GM23338 (cell line): ENCODE measurements around the gene AKAP1. TPM values are rescaled to one million over a fixed set of nuclear protein-coding genes. Genes with fewer than 3 reads are reported as not detected.

Experiments
- ATAC-seq: fragments of 200-7000 bp; cut with Tn5 transposase; 3 replicates; pipeline ENCODE4 v1.9.1; 2020
- DNase-seq: peaks from one replicate; pipeline ENCODE4 v3.0.0-alpha.2; 2015; ENCODE audit warnings: low spot score
- H2AFZ ChIP-seq: fragments of 200-600 bp; sonication (generic); 2 replicates; pipeline ENCODE4 v1.8.0; 2016; ENCODE audit warnings: antibody characterized with exemption, mild to moderate bottlenecking, moderate library complexity
- H3F3A ChIP-seq: fragments of 200-600 bp; sonication (generic); replicated peaks from 2 replicates; pipeline ENCODE4 v1.8.0; 2017; ENCODE audit warnings: antibody characterized with exemption, mixed run types, low read depth
- H3K27ac ChIP-seq: fragments of 200-600 bp; sonication (generic); 2 replicates; pipeline ENCODE4 v1.6.1; 2016; ENCODE audit warnings: low read depth
- H3K27me3 ChIP-seq: fragments of 200-600 bp; sonication (generic); 2 replicates; pipeline ENCODE4 v1.8.0; 2016; ENCODE audit warnings: mild to moderate bottlenecking, mixed run types, moderate library complexity; ENCODE audit not compliant: insufficient read depth
- H3K36me3 ChIP-seq: fragments of 200-600 bp; sonication (generic); 2 replicates; pipeline ENCODE4 v1.8.0; 2016; ENCODE audit warnings: mild to moderate bottlenecking; ENCODE audit not compliant: insufficient read depth
- H3K4me1 ChIP-seq: fragments of 200-600 bp; sonication (generic); 2 replicates; pipeline ENCODE4 v1.8.0; 2016; ENCODE audit warnings: mild to moderate bottlenecking, moderate library complexity; ENCODE audit not compliant: insufficient read depth
- H3K4me2 ChIP-seq: fragments of 200-600 bp; sonication (generic); 2 replicates; pipeline ENCODE4 v1.7.1; 2017; ENCODE audit warnings: mixed run types
- H3K4me3 ChIP-seq: fragments of 200-600 bp; sonication (generic); 2 replicates; pipeline ENCODE4 v1.6.1; 2016; ENCODE audit warnings: mixed run types
- H3K79me2 ChIP-seq: fragments of 200-600 bp; sonication (generic); replicated peaks from 2 replicates; pipeline ENCODE4 v1.8.0; 2017; ENCODE audit warnings: mild to moderate bottlenecking; ENCODE audit not compliant: insufficient read depth
- H3K9me2 ChIP-seq: fragments of 200-600 bp; sonication (generic); 2 replicates; pipeline ENCODE4 v1.8.0; 2017; ENCODE audit not compliant: insufficient read depth
- H4K20me1 ChIP-seq: fragments of 200-600 bp; sonication (generic); replicated peaks from 2 replicates; pipeline ENCODE4 v1.8.0; 2017; ENCODE audit warnings: mild to moderate bottlenecking; ENCODE audit not compliant: insufficient read depth
- H3K27ac Mint-ChIP-seq: 2 replicates; pipeline ENCODE4 v1.8.0; 2020; ENCODE audit warnings: inconsistent platforms, mild to moderate bottlenecking, moderate library complexity, mixed read lengths
- H3K27me3 Mint-ChIP-seq: 3 replicates; pipeline ENCODE4 v1.8.0; 2022; ENCODE audit warnings: low read depth, mild to moderate bottlenecking, moderate library complexity, mixed read lengths, inconsistent platforms; ENCODE audit not compliant: insufficient read depth, poor library complexity
- H3K36me3 Mint-ChIP-seq: 3 replicates; pipeline ENCODE4 v1.8.0; 2021; ENCODE audit warnings: low read depth, mild to moderate bottlenecking, inconsistent platforms, moderate library complexity, mixed read lengths
- H3K4me1 Mint-ChIP-seq: 3 replicates; pipeline ENCODE4 v1.8.0; 2020; ENCODE audit warnings: mild to moderate bottlenecking, inconsistent platforms, mixed read lengths
- H3K4me3 Mint-ChIP-seq: 3 replicates; pipeline ENCODE4 v1.8.0; 2021; ENCODE audit warnings: moderate library complexity, mild to moderate bottlenecking, inconsistent platforms, mixed read lengths
- H3K9me3 Mint-ChIP-seq: 3 replicates; pipeline ENCODE4 v1.8.0; 2020; ENCODE audit warnings: moderate library complexity, mild to moderate bottlenecking, inconsistent platforms, mixed read lengths
- CREB1 ChIP-seq: fragments of 250-450 bp; sonication (Bioruptor Pico); IDR thresholded peaks from 2 replicates; pipeline ENCODE4 v1.5.0; 2020; ENCODE audit warnings: low read depth, mild to moderate bottlenecking, moderate library complexity
- EZH2 ChIP-seq: fragments of 200-600 bp; sonication (generic); IDR thresholded peaks from one replicate; pipeline ENCODE4 v1.8.0; 2017; ENCODE audit warnings: antibody characterized with exemption, mild to moderate bottlenecking, low read depth; ENCODE audit not compliant: unreplicated experiment
- EZH2phosphoT487 ChIP-seq: fragments of 200-600 bp; sonication (generic); IDR thresholded peaks from one replicate; pipeline ENCODE4 v1.8.1; 2018; ENCODE audit warnings: antibody characterized with exemption; ENCODE audit not compliant: unreplicated experiment
- JUNB ChIP-seq: IDR thresholded peaks from one replicate; pipeline ENCODE4 v1.6.1; 2016; ENCODE audit warnings: antibody characterized with exemption; ENCODE audit not compliant: unreplicated experiment
- REST ChIP-seq: IDR thresholded peaks from one replicate; pipeline ENCODE4 v1.6.1; 2018; ENCODE audit warnings: antibody characterized with exemption; ENCODE audit not compliant: unreplicated experiment
- STAT1 ChIP-seq: IDR thresholded peaks from one replicate; pipeline ENCODE4 v1.6.1; 2016; ENCODE audit warnings: antibody characterized with exemption; ENCODE audit not compliant: unreplicated experiment
- ZNF331 ChIP-seq: fragments of 250-450 bp; sonication (Bioruptor Pico); IDR thresholded peaks from 2 replicates; pipeline ENCODE4 v1.5.0; 2020; ENCODE audit warnings: low read depth, mild to moderate bottlenecking, moderate library complexity
- polyA plus RNA-seq: library from polyadenylated mRNA; unstranded; fragments of >200 nt; fragmentation: Nextera tagmentation; extraction: Ambion mirVana; gene quantifications from 2 replicates; pipeline ENCODE4 v1.2.1, GENCODE V29; 2016
- total RNA-seq: library from RNA; depleted of rRNA; stranded (reverse); fragments of >200 nt; shearing (Covaris generic); gene quantifications from 2 replicates; pipeline ENCODE4 v1.2.3, GENCODE V29; 2014

The AKAP1 gene
- total and polyA plus RNA-seq, 2 experiments from 2014 or later: 19.6 to 45.9 TPM

DNA sequence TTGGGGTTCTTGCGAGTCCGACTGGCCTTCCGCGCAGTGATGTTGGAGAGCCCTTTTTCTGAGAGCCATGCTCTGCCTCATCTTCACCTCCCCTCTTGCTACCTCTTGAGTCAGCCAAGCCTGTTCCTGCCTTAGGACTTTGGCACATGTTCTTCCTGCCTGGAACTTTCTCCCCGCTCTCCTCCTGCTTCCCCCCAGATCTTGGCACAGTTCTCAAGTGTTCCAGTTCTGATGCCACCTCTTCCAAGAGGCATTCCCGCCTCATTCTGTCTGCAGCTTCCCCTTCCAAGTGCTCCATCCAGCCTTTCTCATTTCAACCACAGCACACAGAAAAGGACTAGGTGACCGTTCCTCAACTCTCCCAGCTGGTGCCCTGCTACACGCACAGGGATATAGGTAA, 7.7 kb downstream of the AKAP1 start:
- Histone ChIP-seq H3K4me2 (peak overlapping the region; percentile 31), H3K36me3 (no peaks in the 10 kb centered on the region), H3K9me2 (no peaks in the 10 kb centered on the region), H3F3A (no peaks in the 10 kb centered on the region), H3K4me1 (peaks cover 49% of the 10 kb centered on the region), H4K20me1 (peaks cover 51% of the 10 kb centered on the region), H3K27ac (no peak overlapping the region), H2AFZ (no peak overlapping the region), H3K27me3 (no peaks in the 10 kb centered on the region), H3K79me2 (peaks cover 99% of the 10 kb centered on the region), H3K4me3 (no peak overlapping the region)
- no peak for ATAC-seq
- Mint-ChIP-seq H3K36me3 (no peaks in the 10 kb centered on the region; the same call in 2 of the 3 replicates), H3K9me3 (no peaks in the 10 kb centered on the region), H3K4me1 (peaks cover 65% of the 10 kb centered on the region), H3K27ac (peak overlapping the region; percentile 15; the same call in 1 of the 2 replicates), H3K27me3 (peaks cover 6% of the 10 kb centered on the region), H3K4me3 (no peak overlapping the region; the same call in 2 of the 3 replicates)
- TF ChIP-seq EZH2: no peak
- DNase-seq: no peak

DNA sequence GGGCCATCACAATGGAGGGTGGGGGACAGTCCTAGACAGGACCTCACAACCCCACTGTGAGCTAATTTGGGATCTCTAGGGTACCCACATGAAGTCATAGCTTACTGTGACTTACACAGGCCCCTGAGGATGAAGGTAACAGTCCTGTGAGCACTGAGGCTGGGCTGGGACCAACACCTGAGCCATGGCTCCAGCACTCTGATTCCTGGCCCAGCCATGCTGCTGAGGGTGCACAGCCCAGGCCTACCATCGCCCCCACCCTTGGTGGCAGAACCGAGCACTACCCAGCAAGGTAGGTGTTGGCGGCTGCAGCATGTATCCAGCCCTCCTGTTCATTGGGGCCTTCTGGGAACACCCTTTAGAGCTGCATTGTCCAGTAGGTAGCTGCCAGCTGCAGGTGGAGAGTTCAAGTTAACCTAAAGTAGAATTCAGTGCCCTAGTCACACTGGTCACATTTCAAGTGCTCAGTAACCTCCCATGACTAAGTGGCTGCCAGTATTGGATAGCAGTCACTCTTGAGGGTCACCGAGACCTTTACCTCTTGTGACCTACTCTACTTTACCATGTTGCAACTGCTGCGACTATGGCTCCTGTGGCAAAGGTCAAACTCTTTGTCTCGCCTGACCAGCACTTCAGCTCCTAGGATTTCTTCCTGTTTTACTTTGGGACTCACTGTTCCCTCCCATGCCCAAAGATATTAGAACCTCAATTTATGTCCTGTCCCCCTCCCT, 11.6 kb downstream of the AKAP1 start:
- Histone ChIP-seq H3K27me3 (no peaks in the 10 kb centered on the region), H2AFZ (no peak overlapping the region), H3F3A (no peaks in the 10 kb centered on the region), H3K36me3 (no peaks in the 10 kb centered on the region), H3K9me2 (no peaks in the 10 kb centered on the region), H3K79me2 (peaks cover 99% of the 10 kb centered on the region), H3K27ac (no peak overlapping the region), H4K20me1 (peaks cover 27% of the 10 kb centered on the region), H3K4me3 (no peak overlapping the region), H3K4me2 (no peak overlapping the region), H3K4me1 (peaks cover 36% of the 10 kb centered on the region)
- H3K36me3 Mint-ChIP-seq: peaks cover under 1% of the 10 kb centered on the region; the same call in 2 of the 3 replicates
- H3K27ac Mint-ChIP-seq: no peak overlapping the region
- peaks cover 63% of the 10 kb centered on the region for H3K4me1 Mint-ChIP-seq
- no peaks in the 10 kb centered on the region for H3K9me3 Mint-ChIP-seq
- no peak overlapping the region for H3K4me3 Mint-ChIP-seq
- no peak for DNase-seq
- ATAC-seq: no peak
- H3K27me3 Mint-ChIP-seq: peaks cover 11% of the 10 kb centered on the region
- TF ChIP-seq JUNB (no peak), REST (no peak), CREB1 (no peak), STAT1 (no peak), ZNF331 (CRISPR knock-in tag) (no peak), EZH2phosphoT487 (no peak)
